Fibroblast of villous mesenchyme (primary cell): ENCODE measurements around the gene MYBBP1A. TPM values are rescaled to one million over a fixed set of nuclear protein-coding genes. Genes with fewer than 3 reads are reported as not detected.

Source experiments
- DNase-seq: peaks from one replicate; pipeline ENCODE4 v3.0.0-alpha.2; 2010; ENCODE audit warnings: low read depth
- H3K4me3 ChIP-seq: 2 replicates; pipeline ENCODE4 v1.5.1; 2011; ENCODE audit warnings: low read depth, mild to moderate bottlenecking, low read length
- total RNA-seq: library from RNA; depleted of rRNA; stranded (reverse); fragments of >200 nt; gene quantifications from 2 replicates; pipeline ENCODE4 v1.2.3, GENCODE V29; 2012
- TF ChIP-seq, protein P1 (sequence below): IDR thresholded peaks from 2 replicates; pipeline ENCODE4 v1.5.1; 2012; ENCODE audit warnings: low read depth, mild to moderate bottlenecking, low read length; ENCODE audit not compliant: insufficient read depth

MYBBP1A gene
- total RNA-seq, 1 donor: 61.7 TPM

DNA sequence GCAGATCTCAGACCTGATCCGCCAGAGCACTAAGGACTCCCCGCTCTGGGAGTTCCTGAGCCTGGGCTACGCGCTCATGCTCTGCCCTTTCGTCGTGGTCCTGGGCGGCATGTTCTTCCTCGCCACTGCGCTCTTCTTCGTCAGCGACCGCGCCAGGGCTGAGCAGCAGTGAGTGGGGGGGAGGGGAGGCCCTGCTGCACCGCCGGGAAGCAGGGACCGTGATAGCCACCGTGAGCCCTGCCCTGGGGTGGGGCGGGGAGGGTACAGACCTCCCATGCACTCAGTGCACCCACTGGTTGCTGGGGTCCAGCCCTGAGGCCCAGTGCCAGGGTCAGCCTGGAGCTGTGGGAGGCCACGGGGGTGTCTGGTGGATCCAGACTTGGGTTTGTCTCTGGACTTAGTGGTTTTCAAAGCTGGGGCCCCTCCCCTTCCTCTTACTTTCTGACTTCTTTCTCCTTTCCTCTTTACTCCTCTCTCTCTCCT lies 18.9 kb downstream of the MYBBP1A start:
- H3K4me3 ChIP-seq: peak overlapping the region; percentile 9
- DNase-seq: peak; percentile 18
- TF ChIP-seq, protein P1, sequence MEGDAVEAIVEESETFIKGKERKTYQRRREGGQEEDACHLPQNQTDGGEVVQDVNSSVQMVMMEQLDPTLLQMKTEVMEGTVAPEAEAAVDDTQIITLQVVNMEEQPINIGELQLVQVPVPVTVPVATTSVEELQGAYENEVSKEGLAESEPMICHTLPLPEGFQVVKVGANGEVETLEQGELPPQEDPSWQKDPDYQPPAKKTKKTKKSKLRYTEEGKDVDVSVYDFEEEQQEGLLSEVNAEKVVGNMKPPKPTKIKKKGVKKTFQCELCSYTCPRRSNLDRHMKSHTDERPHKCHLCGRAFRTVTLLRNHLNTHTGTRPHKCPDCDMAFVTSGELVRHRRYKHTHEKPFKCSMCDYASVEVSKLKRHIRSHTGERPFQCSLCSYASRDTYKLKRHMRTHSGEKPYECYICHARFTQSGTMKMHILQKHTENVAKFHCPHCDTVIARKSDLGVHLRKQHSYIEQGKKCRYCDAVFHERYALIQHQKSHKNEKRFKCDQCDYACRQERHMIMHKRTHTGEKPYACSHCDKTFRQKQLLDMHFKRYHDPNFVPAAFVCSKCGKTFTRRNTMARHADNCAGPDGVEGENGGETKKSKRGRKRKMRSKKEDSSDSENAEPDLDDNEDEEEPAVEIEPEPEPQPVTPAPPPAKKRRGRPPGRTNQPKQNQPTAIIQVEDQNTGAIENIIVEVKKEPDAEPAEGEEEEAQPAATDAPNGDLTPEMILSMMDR: no peak

DNA sequence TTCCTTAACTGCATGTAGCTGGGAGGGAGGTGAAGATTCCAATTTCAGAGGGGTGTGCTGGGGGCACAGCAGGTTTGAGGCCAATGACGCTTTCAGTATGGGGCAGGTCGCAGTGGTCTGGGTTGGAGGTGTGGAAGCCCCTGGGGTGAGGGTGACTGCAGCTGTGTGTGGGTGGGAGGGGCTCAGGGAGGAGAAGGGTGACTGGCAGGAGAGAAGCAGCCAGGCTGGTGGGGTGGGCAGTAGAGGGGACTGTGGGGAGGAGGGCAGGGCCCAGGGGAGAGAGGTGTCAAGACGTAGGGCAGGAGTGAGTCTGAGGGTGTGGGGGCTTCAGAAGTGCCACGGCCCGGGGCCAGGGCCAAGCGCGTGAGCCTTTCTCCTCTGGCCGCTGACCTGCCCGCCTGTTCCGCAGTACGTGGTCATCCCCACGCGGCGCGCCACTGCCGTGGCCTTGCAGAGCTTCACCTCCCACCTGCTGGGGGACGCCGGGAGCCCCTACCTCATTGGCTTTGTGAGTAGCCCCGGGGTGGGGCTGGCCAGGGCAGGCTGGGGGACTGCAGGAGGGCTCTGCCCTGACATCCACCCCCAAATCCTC lies 19.4 kb downstream of the MYBBP1A start:
- no peak for DNase-seq
- TF ChIP-seq, protein P1: no peak
- no peak overlapping the region for H3K4me3 ChIP-seq

DNA sequence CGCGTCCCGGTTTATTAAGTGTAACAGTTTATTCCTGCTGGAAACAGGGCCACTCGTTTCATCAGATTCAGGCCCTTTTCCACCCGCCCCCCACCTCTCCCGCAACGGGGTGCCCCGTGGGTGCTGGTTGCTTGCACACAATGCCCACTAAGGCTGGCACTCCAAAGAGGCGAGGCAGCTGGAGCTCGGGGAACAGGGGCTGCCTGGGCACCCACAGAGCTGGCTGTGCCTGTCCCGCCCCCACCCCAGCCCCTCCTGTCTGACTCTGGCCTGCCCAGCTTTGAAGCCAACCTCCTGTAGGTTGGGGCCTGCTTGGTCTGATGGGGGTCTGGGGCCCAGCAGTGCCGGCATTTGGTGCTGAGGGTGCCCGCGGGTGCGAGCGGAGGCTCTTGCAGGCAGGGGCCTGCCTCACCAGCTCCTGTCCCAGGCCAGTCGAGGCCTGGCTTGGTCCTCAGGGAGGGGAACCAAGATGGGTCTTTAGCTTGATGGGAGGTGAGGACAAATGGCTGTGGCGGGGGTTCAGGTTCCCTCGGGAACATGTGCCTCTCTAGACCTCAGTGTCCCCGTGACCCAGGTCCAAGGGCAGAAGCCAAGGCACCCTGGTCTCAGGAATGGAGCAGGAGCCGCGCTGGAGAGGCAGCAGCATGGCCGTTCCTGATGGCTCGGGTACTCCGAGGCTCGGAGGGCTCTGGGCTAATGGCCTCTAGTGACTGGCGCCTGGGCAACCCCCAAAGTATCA lies 20.1 kb downstream of the MYBBP1A start:
- H3K4me3 ChIP-seq: no peak overlapping the region
- TF ChIP-seq, protein P1: no peak
- DNase-seq: no peak

DNA sequence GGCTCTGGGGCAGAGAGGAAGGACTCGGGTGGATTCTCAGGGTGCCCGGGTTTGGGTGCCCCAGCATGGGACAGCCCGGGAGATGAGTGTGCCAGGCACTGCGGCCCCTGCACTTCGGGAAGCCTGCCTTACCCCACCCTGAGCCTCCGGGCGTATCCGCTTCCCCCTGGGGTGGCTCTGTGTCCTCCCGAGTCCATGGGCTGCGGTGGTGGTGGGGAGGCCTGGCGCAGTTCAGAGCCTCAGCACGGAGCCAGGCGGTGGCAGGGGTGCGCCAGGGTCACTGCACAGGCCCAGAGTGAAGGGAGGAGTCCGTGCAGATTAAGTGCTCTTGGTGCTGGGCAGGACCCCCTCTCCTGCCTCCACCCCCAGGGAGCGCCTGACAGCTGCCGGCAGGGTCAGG lies 20.7 kb downstream of the MYBBP1A start:
- DNase-seq: no peak
- H3K4me3 ChIP-seq: no peak overlapping the region
- TF ChIP-seq, protein P1: no peak

DNA sequence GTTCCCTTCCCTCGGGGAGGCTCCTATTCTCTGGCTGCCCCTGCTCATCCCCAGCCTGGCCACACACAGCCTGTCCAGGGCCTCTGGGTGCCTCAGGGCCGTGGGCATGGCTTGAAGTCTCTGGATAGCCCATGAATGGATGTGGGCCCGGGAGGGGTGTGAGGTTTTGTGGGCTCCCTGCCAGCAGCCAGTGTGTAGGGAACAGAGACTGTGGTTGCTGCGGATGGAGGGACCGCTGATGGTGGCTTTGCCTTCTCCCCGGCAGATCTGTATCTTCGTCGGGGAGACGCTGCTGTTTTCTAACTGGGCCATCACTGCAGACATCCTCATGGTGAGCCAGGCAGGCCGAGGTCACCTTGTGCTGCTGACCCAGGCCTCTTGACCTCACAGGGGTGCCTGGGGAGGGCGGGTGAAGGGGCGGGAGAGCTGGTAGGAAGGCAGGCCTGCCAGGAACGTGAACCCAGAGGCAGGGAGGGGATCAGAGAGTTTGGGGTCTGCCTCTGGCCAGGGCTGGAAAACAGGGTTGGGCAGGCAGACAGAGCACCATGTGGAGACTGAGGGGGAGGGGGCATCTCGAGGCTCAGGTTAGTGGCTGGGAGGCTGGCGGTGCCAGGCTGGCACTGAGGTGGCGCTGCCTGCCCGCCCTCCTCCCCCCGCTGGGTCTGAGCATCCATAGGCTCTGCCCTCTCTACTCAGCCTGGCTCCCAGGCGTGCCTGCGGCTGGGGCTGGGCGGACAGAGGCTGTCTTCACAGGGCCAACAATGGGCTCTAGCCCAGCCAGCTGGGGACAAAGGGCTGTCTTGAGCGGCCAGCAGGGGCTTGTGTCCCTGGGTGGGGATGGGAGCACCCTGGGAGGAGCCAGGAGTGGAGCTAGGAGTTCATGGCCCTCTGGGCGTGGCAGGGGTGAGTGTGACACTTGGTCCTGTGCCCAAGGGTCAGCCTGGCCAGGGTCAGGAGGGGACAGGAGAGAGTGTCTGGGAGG lies 21.4 kb downstream of the MYBBP1A start:
- H3K4me3 ChIP-seq: no peak overlapping the region
- TF ChIP-seq, protein P1: no peak
- no peak for DNase-seq

DNA sequence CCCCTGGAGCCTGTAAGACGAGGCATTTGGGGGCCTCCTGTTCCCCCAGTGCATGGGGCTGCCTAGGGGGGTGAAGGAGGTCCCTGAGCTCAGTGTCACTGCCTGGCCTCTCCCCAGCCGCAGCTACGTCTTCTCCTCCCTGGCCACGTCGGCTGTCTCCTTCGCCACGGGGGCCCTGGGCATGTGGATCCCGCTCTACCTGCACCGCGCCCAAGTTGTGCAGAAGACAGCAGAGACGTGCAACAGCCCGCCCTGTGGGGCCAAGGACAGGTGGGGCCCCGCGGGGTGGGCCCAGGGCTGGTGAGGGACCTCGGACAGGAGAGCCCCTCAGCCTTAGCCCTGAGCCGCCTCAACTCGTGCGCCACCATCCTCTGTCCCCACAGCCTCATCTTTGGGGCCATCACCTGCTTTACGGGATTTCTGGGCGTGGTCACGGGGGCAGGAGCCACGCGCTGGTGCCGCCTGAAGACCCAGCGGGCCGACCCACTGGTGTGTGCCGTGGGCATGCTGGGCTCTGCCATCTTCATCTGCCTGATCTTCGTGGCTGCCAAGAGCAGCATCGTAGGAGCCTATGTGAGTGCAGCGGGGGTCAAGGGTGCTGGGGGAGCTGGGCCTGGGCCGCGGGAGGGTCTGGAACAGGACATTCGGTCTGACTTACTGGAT lies 22.2 kb downstream of the MYBBP1A start:
- H3K4me3 ChIP-seq: no peak overlapping the region
- no peak for DNase-seq
- TF ChIP-seq, protein P1: no peak
